Dedifferentiated amniotic fluid mesenchymal stem cell (primary cell): ENCODE results near the gene PDZD2.
"Not testable (repeated sequence)": the region's sequence is repeated elsewhere in the genome, so short reads cannot be mapped to it uniquely, and the experiment has no call there.

Source experiments
- DNase-seq: peaks from one replicate; pipeline ENCODE4 v3.0.0-alpha.2; 2016; ENCODE audit errors: extremely low spot score

The PDZD2 gene

GRCh38 chr5:31638748-31639418 is at the start of gene PDZD2:
PDZD2 (plus strand) TSS chr5:31639131.
- DNase-seq: no peak

- DNase-seq: no peak
Observed at GRCh38 chr5:31593665-31594064, 45.3 kb upstream of the PDZD2 start.

- DNase-seq: no peak
Observed at GRCh38 chr5:31596354-31596753, 42.6 kb upstream of the PDZD2 start.

- DNase-seq: no peak
Observed at GRCh38 chr5:31598640-31599611, 40.0 kb upstream of the PDZD2 start.

- DNase-seq: not testable (repeated sequence)
Observed at GRCh38 chr5:31602305-31602704, 36.6 kb upstream of the PDZD2 start.

GRCh38 chr5:31604240-31604639 is 34.7 kb upstream of the PDZD2 start:
- DNase-seq: no peak

- DNase-seq: no peak
Observed at GRCh38 chr5:31604644-31605043, 34.3 kb upstream of the PDZD2 start.

- DNase-seq: no peak
Observed at GRCh38 chr5:31605920-31606319, 33.0 kb upstream of the PDZD2 start.

GRCh38 chr5:31607546-31607945 is 31.4 kb upstream of the PDZD2 start:
- no peak for DNase-seq

- DNase-seq: no peak
Observed at GRCh38 chr5:31611002-31611401, 27.9 kb upstream of the PDZD2 start.

- no peak for DNase-seq
Observed at GRCh38 chr5:31613651-31614050, 25.3 kb upstream of the PDZD2 start.

GRCh38 chr5:31614151-31615020 is 24.5 kb upstream of the PDZD2 start:
- DNase-seq: no peak

- no peak for DNase-seq
Observed at GRCh38 chr5:31617867-31618266, 21.1 kb upstream of the PDZD2 start.

- no peak for DNase-seq
Observed at GRCh38 chr5:31620026-31620425, 18.9 kb upstream of the PDZD2 start.

GRCh38 chr5:31623249-31623648 is 15.7 kb upstream of the PDZD2 start:
- no peak for DNase-seq

GRCh38 chr5:31625394-31625793 is 13.5 kb upstream of the PDZD2 start:
- DNase-seq: no peak

GRCh38 chr5:31626156-31626555 is 12.8 kb upstream of the PDZD2 start:
- DNase-seq: no peak

- DNase-seq: no peak
Observed at GRCh38 chr5:31626604-31627234, 12.2 kb upstream of the PDZD2 start.

GRCh38 chr5:31630931-31631330 is 8.0 kb upstream of the PDZD2 start:
- DNase-seq: no peak

- no peak for DNase-seq
Observed at GRCh38 chr5:31632460-31632859, 6.5 kb upstream of the PDZD2 start.

- no peak for DNase-seq
Observed at GRCh38 chr5:31635446-31635845, 3.5 kb upstream of the PDZD2 start.

GRCh38 chr5:31637851-31638250 is 1.1 kb upstream of the PDZD2 start:
- no peak for DNase-seq
